GM12878 (cell line): ENCODE data around the gene EVX2. TPM values are rescaled to one million over a fixed set of nuclear protein-coding genes. Genes with fewer than 3 reads are reported as not detected.

Source experiments
- ATAC-seq: fragments of 200-7000 bp; cut with Tn5 transposase; 3 replicates; pipeline ENCODE4 v1.9.1; 2020; ENCODE audit warnings: mild to moderate bottlenecking, moderate library complexity
- BruUV-seq: library from RNA; stranded (reverse); fragments of 400-500 nt; replicated peaks from 2 replicates; lab custom pipeline; 2021; lab: Mats Ljungman, UMichigan
- CTCF ChIA-PET: fragments of 300-600 bp; sonication (Branson Sonifier 250); formaldehyde crosslinking; extraction: SDS; loops from one replicate; lab custom pipeline; 2021; ENCODE audit warnings: inconsistent platforms; lab: Yijun Ruan, JAX
- POLR2A ChIA-PET: fragments of 350-600 bp; formaldehyde crosslinking; extraction: SDS; loops from one replicate; lab custom pipeline; 2021; ENCODE audit warnings: inconsistent platforms; lab: Charles Lee
- RAD21 ChIA-PET: fragments of 300-600 bp; sonication (Branson Sonifier 250); formaldehyde crosslinking; loops from one replicate; lab custom pipeline; 2023; ENCODE audit warnings: antibody characterized with exemption; ENCODE audit not compliant: unreplicated experiment; lab: Charles Lee
- SMC1A ChIA-PET: fragments of 300-600 bp; sonication (Branson Sonifier 250); formaldehyde crosslinking; loops from one replicate; lab custom pipeline; 2023; ENCODE audit not compliant: unreplicated experiment, uncharacterized antibody; lab: Charles Lee
- DNase-seq: peaks from one replicate; pipeline ENCODE4 v3.0.0-alpha.2; 2011; ENCODE audit warnings: low read depth, low spot score
- FAIRE-seq: peaks from 3 replicates; lab custom pipeline; 2011; peaks lifted over from hg19 to GRCh38; lab: Jason Lieb, UNC
- H2AFZ ChIP-seq: 2 replicates; pipeline ENCODE4 v1.6.0; 2011; ENCODE audit warnings: low read depth, low read length, control low read depth; ENCODE audit not compliant: control insufficient read depth
- H3K27ac ChIP-seq: 2 replicates; pipeline ENCODE4 v1.5.1; 2011; ENCODE audit warnings: control low read depth; ENCODE audit not compliant: control insufficient read depth, insufficient read depth
- H3K27me3 ChIP-seq, 2 experiments: replicated peaks in 1 of 2; 2 replicates each; pipeline versions ENCODE4 v1.6.0 to v1.6.1; 2011; ENCODE audit warnings: low read length in 1 of 2; ENCODE audit not compliant: control insufficient read depth in 2 of 2, insufficient read depth in 2 of 2
- H3K36me3 ChIP-seq, 2 experiments: 2 replicates each; pipeline ENCODE4 v1.5.1; 2011; ENCODE audit warnings: low read length in 1 of 2; ENCODE audit not compliant: control insufficient read depth in 2 of 2, insufficient read depth in 2 of 2
- H3K4me1 ChIP-seq: 2 replicates; pipeline ENCODE4 v1.6.1; 2011; ENCODE audit warnings: mild to moderate bottlenecking, low read length, moderate library complexity, mixed read lengths; ENCODE audit not compliant: control insufficient read depth, insufficient read depth
- H3K4me2 ChIP-seq: 2 replicates; pipeline ENCODE4 v1.6.0; 2011; ENCODE audit warnings: control low read depth; ENCODE audit not compliant: control insufficient read depth, insufficient read depth
- H3K4me3 ChIP-seq: fragments of 200-600 bp; sonication (generic); 2 replicates; pipeline ENCODE4 v1.5.1; 2016
- H3K79me2 ChIP-seq: 2 replicates; pipeline ENCODE4 v1.6.0; 2011; ENCODE audit warnings: low read length; ENCODE audit not compliant: control insufficient read depth, insufficient read depth
- H3K9ac ChIP-seq: 2 replicates; pipeline ENCODE4 v1.8.0; 2011; ENCODE audit warnings: low read length, control low read depth, mixed read lengths; ENCODE audit not compliant: control insufficient read depth, insufficient read depth
- H3K9me3 ChIP-seq: replicated peaks from 3 replicates; pipeline ENCODE4 v1.5.1; 2011; ENCODE audit warnings: mild to moderate bottlenecking, low read length; ENCODE audit not compliant: control insufficient read depth, insufficient read depth
- H4K20me1 ChIP-seq: 2 replicates; pipeline ENCODE4 v1.6.0; 2011; ENCODE audit not compliant: control insufficient read depth, insufficient read depth
- CTCF ChIP-seq, 3 experiments: IDR thresholded peaks in 2 of 3; conservative IDR thresholded peaks in 1 of 3; 2 replicates each; pipeline ENCODE4 v1.5.1; 2011; ENCODE audit warnings: low read depth in 3 of 3, low read length in 3 of 3, mild to moderate bottlenecking in 3 of 3, control low read depth in 2 of 3, moderate library complexity in 2 of 3, inconsistent platforms in 1 of 3, mixed read lengths in 1 of 3; ENCODE audit not compliant: control insufficient read depth in 2 of 3, insufficient read depth in 1 of 3; ENCODE audit errors: extremely low read depth in 1 of 3
- PBX3 ChIP-seq: IDR thresholded peaks from 2 replicates; pipeline ENCODE4 v1.6.1; 2011; ENCODE audit warnings: mild to moderate bottlenecking, low read depth, low read length, moderate library complexity; ENCODE audit not compliant: insufficient replicate concordance
- RAD21 ChIP-seq: IDR thresholded peaks from 2 replicates; pipeline ENCODE4 v1.6.1; 2011; ENCODE audit warnings: mild to moderate bottlenecking, low read depth, low read length, moderate library complexity; ENCODE audit not compliant: insufficient read depth
- SMC3 ChIP-seq: IDR thresholded peaks from 2 replicates; pipeline ENCODE4 v1.6.1; 2011; ENCODE audit warnings: low read length, improper control_type of control experiment, borderline replicate concordance
- WGBS: methylation state at CpG from one replicate; pipeline ENCODE4 v1.1.6; 2016; ENCODE audit warnings: low lambda C conversion rate; ENCODE audit not compliant: insufficient replicate concordance, insufficient coverage; ENCODE audit errors: missing lambda C conversion rate; 5-methylcytosine and 5-hydroxymethylcytosine counted together
- in situ Hi-C: fragments of 300-500 bp; cut with MboI; formaldehyde crosslinking; loops from 9 replicates; pipeline ENCODE4 v1.14.3; 2018; ENCODE audit warnings: mixed read lengths
- intact Hi-C: fragments of 100-400 bp; cut with micrococcal nuclease; formaldehyde crosslinking; loops from one replicate; pipeline ENCODE4 v1.14.2; 2022; ENCODE audit not compliant: unreplicated experiment
- polyA plus RNA-seq, 11 experiments: library from polyadenylated mRNA; depleted of rRNA in 4 of 11; unstranded in 6 of 11; stranded (reverse) in 5 of 11; fragments of >200 nt; fragmentation: Nextera tagmentation in 4 of 11; fragmentation: Illumina TruSeq in 1 of 11; extraction: Ambion mirVana in 4 of 11; extraction: Trizol in 1 of 11; gene quantifications; 1 replicate in 1 of 11; 2 replicates in 10 of 11; pipeline versions ENCODE4 v1.2.1 to v1.2.3, GENCODE V29; 2011 to 2016; ENCODE audit warnings: inconsistent platforms in 2 of 11, missing spikeins in 2 of 11, low read depth in 1 of 11
- total RNA-seq, 4 experiments: library from RNA; depleted of rRNA in 3 of 4; stranded (reverse); fragments of >200 nt in 3 of 4; fragmentation: Illumina TruSeq in 1 of 4; extraction: Trizol in 1 of 4; gene quantifications; 2 replicates each; pipeline versions ENCODE4 v1.2.1 to v1.2.3, GENCODE V29; 2013 to 2021

EVX2 gene
- total and polyA plus RNA-seq, 10 of the 15 experiments (the other 5 are each of a cell fraction or from before 2014, with no cell fraction given) = not detected

- Histone ChIP-seq H3K4me3 (no peak overlapping the region), H2AFZ (no peak overlapping the region), H3K27ac (no peak overlapping the region), H3K36me3 (no peaks in the 10 kb centered on the region), H3K9me3 (peaks cover 3% of the 10 kb centered on the region; the same call in 1 of the 3 replicates), H3K4me2 (no peak overlapping the region), H3K27me3 (peaks cover 15 to 35% of the 10 kb centered on the region in 2 experiments), H3K4me1 (no peaks in the 10 kb centered on the region), H3K9ac (no peak overlapping the region), H4K20me1 (no peaks in the 10 kb centered on the region), H3K79me2 (no peaks in the 10 kb centered on the region)
- DNase-seq (no peak), ATAC-seq (peak; percentile 79), FAIRE-seq (no peak)
- SMC1A ChIA-PET = interaction anchor here (1.0 to 2.0 kb wide), 4 partner anchors 15 to 711 kb away, joined by 3 to 7 read pairs (median 4); no protein-coding TSS in a partner anchor
- no TSS peak for BruUV-seq
- CTCF ChIA-PET = interaction anchor here (0.5 to 2.5 kb wide), 18 partner anchors 9 to 1727 kb away, joined by 3 to 12 read pairs (median 4); no protein-coding TSS in a partner anchor
- WGBS = 18% methylated on average over 16 of the region's 16 CpGs
- RAD21 ChIA-PET = interaction anchor here (0.9 kb wide), 1 partner anchor 1031 kb away, joined by 3 read pairs; no protein-coding TSS in a partner anchor
- in situ Hi-C loops = no loop called here
- POLR2A ChIA-PET = interaction anchor here (0.9 kb wide), 1 partner anchor 1050 kb away, joined by 3 read pairs; no protein-coding TSS in a partner anchor
- TF ChIP-seq SMC3 (peak; percentile 18; the same call in 1 of the 2 replicates), PBX3 (no peak), CTCF (IDR thresholded peaks at IDR 0.05 in 2 of 3, conservative IDR thresholded peaks at IDR 0.05 in 1 of 3; ENCODE audit: control insufficient read depth in 2 of 3, extremely low read depth in 1 of 3, insufficient read depth in 1 of 3, low read depth in 3 of 3, low read length in 3 of 3) (peak; percentile 60 to 79 (median 60); a peak in 5 of 6 replicates), RAD21 (0 out of 2 replicates have a peak, but pooled peaks have one; percentile 24)
- intact Hi-C loops = no loop called here
Measured at GRCh38 chr2:176111309-176111663, 27.5 kb upstream of the EVX2 start.
